IPS DF 19.7 (cell line): ENCODE measurements around the gene KCNT1.

ENCODE experiments used
- DNase-seq: peaks from one replicate; pipeline ENCODE4 v3.0.0-alpha.2; 2013; ENCODE audit warnings: low read depth, low spot score

Gene KCNT1

GRCh38 chr9:135818718-135819475 is 116.9 kb downstream of the KCNT1 start:
- DNase-seq: no peak

GRCh38 chr9:135819905-135820304 is 117.9 kb downstream of the KCNT1 start:
- no peak for DNase-seq

- DNase-seq: no peak
Observed at GRCh38 chr9:135820661-135821060, 118.7 kb downstream of the KCNT1 start.

- no peak for DNase-seq
Observed at GRCh38 chr9:135821116-135821515, 119.1 kb downstream of the KCNT1 start.

- no peak for DNase-seq
Observed at GRCh38 chr9:135821733-135822373, 119.9 kb downstream of the KCNT1 start.

- DNase-seq: no peak
Observed at GRCh38 chr9:135822374-135822755, 120.4 kb downstream of the KCNT1 start.

- no peak for DNase-seq
Observed at GRCh38 chr9:135823036-135823435, 121.1 kb downstream of the KCNT1 start.

- no peak for DNase-seq
Observed at GRCh38 chr9:135825435-135826187, 123.6 kb downstream of the KCNT1 start.

GRCh38 chr9:135826188-135826545 is 124.2 kb downstream of the KCNT1 start:
- no peak for DNase-seq

GRCh38 chr9:135827301-135827700 is 125.3 kb downstream of the KCNT1 start:
- no peak for DNase-seq

GRCh38 chr9:135827866-135828580 is 126.0 kb downstream of the KCNT1 start:
- no peak for DNase-seq

GRCh38 chr9:135828656-135829055 is 126.7 kb downstream of the KCNT1 start:
- DNase-seq: no peak

- DNase-seq: no peak
Observed at GRCh38 chr9:135830496-135830895, 128.5 kb downstream of the KCNT1 start.

- no peak for DNase-seq
Observed at GRCh38 chr9:135833864-135834263, 131.9 kb downstream of the KCNT1 start.

- no peak for DNase-seq
Observed at GRCh38 chr9:135835131-135835530, 133.1 kb downstream of the KCNT1 start.

GRCh38 chr9:135839516-135839915 is 137.5 kb downstream of the KCNT1 start:
- DNase-seq: no peak

- no peak for DNase-seq
Observed at GRCh38 chr9:135840107-135840506, 138.1 kb downstream of the KCNT1 start.

- DNase-seq: no peak
Observed at GRCh38 chr9:135840539-135840938, 138.6 kb downstream of the KCNT1 start.
